ENCODE data around the gene SRPK2.
"Not testable (repeated sequence)": the region's sequence is repeated elsewhere in the genome, so short reads cannot be mapped to it uniquely, and the experiment has no call there.

SRPK2 gene

GRCh38 chr7:105413887-105414437 is 25.2 kb upstream of the SRPK2 start:
- in situ Hi-C loops (cut with HindIII; ENCODE audit: low sequenced_read_pairs) = no loop called here

GRCh38 chr7:105410774-105411173 is 22.1 kb upstream of the SRPK2 start:
- in situ Hi-C loops (cut with HindIII; ENCODE audit: low sequenced_read_pairs); DNase-seq (ENCODE audit: low read depth, low spot score): not testable (repeated sequence)

More at GRCh38 chr7:105413887-105414437, 25.2 kb upstream of the SRPK2 start:
- no peak overlapping the region for H3K4me3 ChIP-seq (ENCODE audit: low read depth, low read length)
- no peak for DNase-seq (ENCODE audit: low read depth, low spot score)
- TF ChIP-seq, protein P1, sequence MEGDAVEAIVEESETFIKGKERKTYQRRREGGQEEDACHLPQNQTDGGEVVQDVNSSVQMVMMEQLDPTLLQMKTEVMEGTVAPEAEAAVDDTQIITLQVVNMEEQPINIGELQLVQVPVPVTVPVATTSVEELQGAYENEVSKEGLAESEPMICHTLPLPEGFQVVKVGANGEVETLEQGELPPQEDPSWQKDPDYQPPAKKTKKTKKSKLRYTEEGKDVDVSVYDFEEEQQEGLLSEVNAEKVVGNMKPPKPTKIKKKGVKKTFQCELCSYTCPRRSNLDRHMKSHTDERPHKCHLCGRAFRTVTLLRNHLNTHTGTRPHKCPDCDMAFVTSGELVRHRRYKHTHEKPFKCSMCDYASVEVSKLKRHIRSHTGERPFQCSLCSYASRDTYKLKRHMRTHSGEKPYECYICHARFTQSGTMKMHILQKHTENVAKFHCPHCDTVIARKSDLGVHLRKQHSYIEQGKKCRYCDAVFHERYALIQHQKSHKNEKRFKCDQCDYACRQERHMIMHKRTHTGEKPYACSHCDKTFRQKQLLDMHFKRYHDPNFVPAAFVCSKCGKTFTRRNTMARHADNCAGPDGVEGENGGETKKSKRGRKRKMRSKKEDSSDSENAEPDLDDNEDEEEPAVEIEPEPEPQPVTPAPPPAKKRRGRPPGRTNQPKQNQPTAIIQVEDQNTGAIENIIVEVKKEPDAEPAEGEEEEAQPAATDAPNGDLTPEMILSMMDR (IDR thresholded peaks at IDR 0.05; ENCODE audit: low read depth, low read length) = no peak

DNA sequence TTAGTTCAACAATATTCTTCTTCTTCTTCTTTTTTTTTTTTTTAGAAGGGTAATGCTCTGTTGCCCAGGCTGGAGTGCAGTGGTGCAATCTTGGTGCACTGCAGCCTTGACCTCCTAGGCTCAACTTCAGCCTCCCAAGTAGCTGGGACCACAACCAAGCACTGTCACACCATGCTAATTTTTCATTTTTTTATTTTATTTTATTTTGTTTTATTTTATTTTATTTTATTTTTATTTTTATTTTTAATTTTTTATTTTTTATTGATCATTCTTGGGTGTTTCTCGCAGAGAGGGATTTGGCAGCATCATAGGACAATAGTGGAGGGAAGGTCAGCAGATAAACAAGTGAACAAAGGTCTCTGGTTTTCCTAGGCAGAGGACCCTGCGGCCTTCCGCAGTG is 21.1 kb upstream of the SRPK2 start:
- DNase-seq (ENCODE audit: low read depth, low spot score); H3K4me3 ChIP-seq (ENCODE audit: low read depth, low read length); in situ Hi-C loops (cut with HindIII; ENCODE audit: low sequenced_read_pairs): not testable (repeated sequence)

More at GRCh38 chr7:105410774-105411173, 22.1 kb upstream of the SRPK2 start:
- not testable (repeated sequence) for H3K4me3 ChIP-seq (ENCODE audit: low read depth, low read length)

- in situ Hi-C loops (cut with HindIII; ENCODE audit: low sequenced_read_pairs) = no loop called here
- no peak overlapping the region for H3K4me3 ChIP-seq (ENCODE audit: low read depth, low read length)
- peak; percentile 8 for DNase-seq (ENCODE audit: low read depth, low spot score)
- TF ChIP-seq, protein P1 (IDR thresholded peaks at IDR 0.05; ENCODE audit: low read depth, low read length) = no peak
These were observed 20.2 kb upstream of the SRPK2 start for GRCh38 chr7:105408791-105409410.

DNA sequence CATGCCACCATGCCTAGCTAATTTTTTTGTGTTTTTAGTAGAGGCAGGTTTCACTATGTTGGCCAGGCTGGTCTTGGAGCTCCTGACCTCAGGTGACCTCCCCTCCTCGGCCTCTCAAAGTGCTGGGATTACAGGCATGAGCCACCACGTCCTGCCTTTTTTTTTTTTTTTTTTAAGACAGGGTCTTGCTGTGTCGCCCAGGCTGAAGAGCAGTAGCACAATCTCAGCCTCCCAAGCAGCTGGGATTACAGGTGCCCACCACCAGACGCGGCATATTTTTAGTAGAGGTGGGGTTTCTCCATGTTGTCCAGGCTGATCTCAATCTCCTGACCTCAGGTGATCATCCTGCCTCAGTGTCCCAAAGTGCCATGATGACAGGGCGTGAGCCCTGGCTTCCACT is 14.4 kb upstream of the SRPK2 start:
- TF ChIP-seq, protein P1 (IDR thresholded peaks at IDR 0.05; ENCODE audit: low read depth, low read length) = no peak
- no peak overlapping the region for H3K4me3 ChIP-seq (ENCODE audit: low read depth, low read length)
- DNase-seq (ENCODE audit: low read depth, low spot score) = no peak
- in situ Hi-C loops (cut with HindIII; ENCODE audit: low sequenced_read_pairs) = no loop called here

- in situ Hi-C loops (cut with HindIII; ENCODE audit: low sequenced_read_pairs) = no loop called here
- TF ChIP-seq, protein P1 (IDR thresholded peaks at IDR 0.05; ENCODE audit: low read depth, low read length) = no peak
- DNase-seq (ENCODE audit: low read depth, low spot score) = no peak
- H3K4me3 ChIP-seq (ENCODE audit: low read depth, low read length) = no peak overlapping the region
These were observed 13.7 kb upstream of the SRPK2 start for GRCh38 chr7:105402221-105403095.

- peak; percentile 43 for DNase-seq (ENCODE audit: low read depth, low spot score)
- no peak overlapping the region for H3K4me3 ChIP-seq (ENCODE audit: low read depth, low read length)
- in situ Hi-C loops (cut with HindIII; ENCODE audit: low sequenced_read_pairs) = no loop called here
- TF ChIP-seq, protein P1 (IDR thresholded peaks at IDR 0.05; ENCODE audit: low read depth, low read length) = peak; percentile 42
These were observed 10.5 kb upstream of the SRPK2 start for GRCh38 chr7:105399043-105399725.
